AG09309 (cell line): Measurements from ENCODE around the gene LRRC63.
A peak's percentile ranks its signal among the peaks of the same experiment; 100 is the strongest.

Source experiments
- DNase-seq: peaks from one replicate; pipeline ENCODE4 v3.0.0-alpha.2; 2010; ENCODE audit warnings: low read depth
- H3K4me3 ChIP-seq: 2 replicates; pipeline ENCODE4 v1.5.1; 2011; ENCODE audit warnings: mild to moderate bottlenecking, low read depth, low read length, moderate library complexity; ENCODE audit not compliant: control insufficient read depth
- TF ChIP-seq, protein P1 (sequence below): IDR thresholded peaks from 2 replicates; pipeline ENCODE4 v1.5.1; 2011; ENCODE audit warnings: mild to moderate bottlenecking, low read depth, low read length, inconsistent platforms; ENCODE audit not compliant: insufficient read depth, control insufficient read depth; ENCODE audit errors: missing control alignments

Gene LRRC63

DNA sequence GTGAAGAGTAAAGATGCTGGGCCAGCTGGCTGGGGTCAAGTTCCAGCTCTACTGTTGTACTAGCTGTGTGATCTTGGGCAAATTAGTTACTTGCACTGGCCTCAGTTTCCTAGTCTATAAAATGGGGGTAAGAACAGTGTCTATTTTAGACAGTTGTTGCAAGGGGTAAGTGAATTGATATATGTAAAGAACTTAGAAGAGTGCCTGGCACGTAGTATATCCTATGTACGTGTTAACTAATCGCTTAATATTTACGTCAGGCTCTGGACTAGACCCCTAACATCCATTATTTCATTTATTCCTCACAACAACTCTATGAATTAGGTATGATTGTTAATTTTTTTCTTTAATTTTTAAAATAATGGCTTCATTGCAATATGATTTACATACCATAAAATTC is 26.1 kb upstream of the LRRC63 start:
- no peak overlapping the region for H3K4me3 ChIP-seq
- TF ChIP-seq, protein P1, sequence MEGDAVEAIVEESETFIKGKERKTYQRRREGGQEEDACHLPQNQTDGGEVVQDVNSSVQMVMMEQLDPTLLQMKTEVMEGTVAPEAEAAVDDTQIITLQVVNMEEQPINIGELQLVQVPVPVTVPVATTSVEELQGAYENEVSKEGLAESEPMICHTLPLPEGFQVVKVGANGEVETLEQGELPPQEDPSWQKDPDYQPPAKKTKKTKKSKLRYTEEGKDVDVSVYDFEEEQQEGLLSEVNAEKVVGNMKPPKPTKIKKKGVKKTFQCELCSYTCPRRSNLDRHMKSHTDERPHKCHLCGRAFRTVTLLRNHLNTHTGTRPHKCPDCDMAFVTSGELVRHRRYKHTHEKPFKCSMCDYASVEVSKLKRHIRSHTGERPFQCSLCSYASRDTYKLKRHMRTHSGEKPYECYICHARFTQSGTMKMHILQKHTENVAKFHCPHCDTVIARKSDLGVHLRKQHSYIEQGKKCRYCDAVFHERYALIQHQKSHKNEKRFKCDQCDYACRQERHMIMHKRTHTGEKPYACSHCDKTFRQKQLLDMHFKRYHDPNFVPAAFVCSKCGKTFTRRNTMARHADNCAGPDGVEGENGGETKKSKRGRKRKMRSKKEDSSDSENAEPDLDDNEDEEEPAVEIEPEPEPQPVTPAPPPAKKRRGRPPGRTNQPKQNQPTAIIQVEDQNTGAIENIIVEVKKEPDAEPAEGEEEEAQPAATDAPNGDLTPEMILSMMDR: no peak
- no peak for DNase-seq

DNA sequence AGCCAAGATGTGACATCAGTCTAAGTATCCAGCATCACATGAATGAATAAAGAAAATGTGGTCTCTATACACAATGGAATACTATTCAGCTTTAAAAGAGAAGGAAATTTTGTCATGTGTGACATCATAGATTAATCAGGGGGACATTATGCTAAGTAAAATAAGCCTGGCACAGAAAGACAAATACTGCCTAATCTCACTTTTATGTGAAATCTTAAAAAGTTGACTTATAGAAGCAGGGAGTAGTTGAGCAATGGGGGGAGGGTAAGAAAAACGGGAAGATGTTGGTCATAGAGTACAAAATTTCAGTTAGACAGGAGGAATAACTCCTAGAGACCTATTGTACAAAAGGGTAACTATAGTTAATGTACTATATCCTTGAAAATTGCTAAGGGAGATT is 19.3 kb upstream of the LRRC63 start:
- TF ChIP-seq, protein P1: no peak
- no peak overlapping the region for H3K4me3 ChIP-seq
- DNase-seq: no peak

DNA sequence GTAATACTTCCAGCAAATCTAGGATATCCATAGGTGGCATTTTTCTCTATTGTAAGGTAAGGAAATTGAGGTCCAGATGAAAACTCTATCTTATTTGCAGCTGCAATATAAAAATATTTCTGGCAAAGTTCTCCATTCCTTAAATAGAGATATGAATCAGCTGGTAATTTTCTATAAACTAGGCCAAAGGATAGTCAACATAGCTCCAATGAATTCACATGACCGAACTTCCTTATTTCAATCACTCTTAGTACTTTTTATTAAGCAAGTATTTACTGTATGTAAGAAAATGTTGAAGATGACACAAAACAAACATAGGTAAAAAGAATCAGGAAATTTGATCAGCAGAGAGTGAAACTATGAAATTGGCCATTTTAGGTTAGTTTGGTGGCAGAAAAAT is 16.7 kb upstream of the LRRC63 start:
- TF ChIP-seq, protein P1: no peak
- H3K4me3 ChIP-seq: no peak overlapping the region
- DNase-seq: no peak

DNA sequence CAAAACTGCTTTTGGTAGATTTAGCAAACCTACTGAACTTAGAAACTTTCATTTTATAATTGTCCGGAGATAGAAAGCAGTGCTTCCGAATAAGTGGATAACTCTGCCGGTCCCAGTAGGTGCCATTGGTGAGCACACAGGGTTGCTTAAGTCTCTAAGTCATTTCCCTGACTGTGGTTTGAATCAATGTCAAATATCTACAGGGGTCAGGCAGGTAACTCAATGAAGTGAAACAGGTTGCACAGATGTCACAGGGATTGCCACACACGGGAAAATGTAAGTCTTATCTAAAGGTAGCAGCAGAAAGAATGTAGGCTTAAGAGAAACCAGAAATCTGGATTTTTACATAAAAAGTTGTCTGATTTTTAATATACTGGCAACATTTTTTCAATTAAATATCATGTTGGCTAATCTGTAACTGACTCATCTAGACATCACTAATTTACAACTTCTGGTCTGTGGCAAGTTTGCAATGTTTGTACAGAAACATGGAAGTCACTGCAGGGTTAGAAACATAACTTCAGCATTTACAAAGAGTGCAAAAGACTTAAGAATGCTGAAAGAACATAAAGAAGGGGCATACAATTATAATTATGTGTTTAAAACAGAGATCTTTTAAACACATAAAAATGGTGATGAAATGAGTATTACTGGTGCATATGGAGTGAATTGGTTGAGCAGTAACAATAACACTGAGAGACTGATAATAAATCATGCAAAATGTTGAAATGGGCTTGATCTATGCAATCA is 14.3 kb upstream of the LRRC63 start:
- TF ChIP-seq, protein P1: no peak
- no peak overlapping the region for H3K4me3 ChIP-seq
- peak; percentile 4 for DNase-seq

DNA sequence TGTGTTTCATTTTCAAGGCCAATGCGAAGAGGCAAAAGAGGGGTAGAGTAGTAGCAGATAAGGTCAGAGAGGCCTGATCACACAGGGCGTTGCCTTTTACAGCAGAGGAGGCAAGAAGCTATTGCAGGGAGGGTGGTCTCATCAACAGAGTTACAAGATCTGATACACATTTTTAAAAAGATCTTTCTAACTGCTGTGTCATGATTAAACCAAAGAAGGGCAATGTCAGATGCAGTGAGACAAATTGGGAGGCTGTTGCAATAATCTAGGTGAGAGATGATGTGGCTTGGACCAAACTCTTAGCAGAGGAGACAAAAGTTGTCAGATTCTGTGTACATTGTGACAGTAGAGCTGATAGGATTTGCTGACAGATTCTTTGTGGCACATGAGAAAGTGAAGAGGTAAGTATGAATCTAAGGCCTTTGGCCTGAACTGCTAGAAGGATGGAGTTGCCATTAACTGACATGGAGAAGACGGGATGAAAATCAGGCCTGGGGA is 13.0 kb upstream of the LRRC63 start:
- TF ChIP-seq, protein P1: no peak

DNA sequence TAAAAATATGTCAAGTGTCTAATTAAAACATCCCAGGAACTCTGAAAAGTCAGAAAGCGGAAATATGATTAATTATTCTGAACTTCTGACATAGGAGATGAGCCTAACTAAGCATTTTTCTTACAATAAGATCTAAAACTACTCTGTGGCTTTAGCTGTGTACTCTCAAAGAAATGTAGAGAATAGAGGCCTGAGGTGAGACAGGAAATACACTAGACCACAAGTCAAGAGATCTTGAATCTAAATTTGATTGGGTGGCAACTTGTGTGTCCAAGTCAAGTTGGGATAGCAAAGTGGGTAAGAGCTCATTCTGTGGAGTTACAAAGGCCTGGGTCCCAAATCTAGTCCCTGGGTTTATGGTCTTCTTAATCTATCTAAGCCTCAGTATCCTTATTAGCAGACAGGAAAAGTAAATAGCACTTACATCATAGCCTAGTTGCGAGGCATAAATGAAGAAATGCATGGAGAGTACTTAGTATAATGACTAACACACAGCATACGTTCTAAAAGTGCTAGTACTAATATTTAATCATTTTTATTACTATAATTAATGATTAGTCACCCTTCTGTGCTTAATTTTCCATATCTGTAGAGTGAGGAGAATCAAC is 9.4 kb upstream of the LRRC63 start:
- DNase-seq: no peak
- no peak overlapping the region for H3K4me3 ChIP-seq
- TF ChIP-seq, protein P1: no peak

More for the DNA sequence above, 13.0 kb upstream of the LRRC63 start:
- no peak for DNase-seq
- H3K4me3 ChIP-seq: no peak overlapping the region

DNA sequence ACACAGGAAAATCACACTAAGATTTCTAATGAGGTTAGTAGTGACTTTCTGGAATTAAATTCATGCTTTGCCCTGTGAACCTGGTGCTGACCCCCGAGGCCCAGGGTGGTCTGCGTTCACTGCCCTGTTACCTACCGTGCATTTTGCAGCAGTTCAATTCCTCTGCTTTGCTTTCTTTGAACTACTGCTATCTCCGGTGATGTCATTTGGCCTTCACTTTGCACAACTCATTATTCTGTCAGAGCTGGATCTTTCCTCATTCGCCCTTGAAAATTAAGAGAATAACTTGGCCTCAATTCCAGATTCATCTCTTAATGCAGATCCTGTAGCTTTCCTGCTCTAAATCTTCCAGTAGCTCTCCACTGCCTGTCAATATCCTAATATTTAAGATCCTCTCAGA is 8.8 kb upstream of the LRRC63 start:
- TF ChIP-seq, protein P1: no peak
- no peak for DNase-seq
- no peak overlapping the region for H3K4me3 ChIP-seq
